SHP77 (cell line): ENCODE results near the gene LTBP4.

ENCODE experiments used
- DNase-seq, 2 experiments: peaks; one replicate each; lab custom pipeline; 2025; lab: John Stamatoyannopoulos, UW

LTBP4 gene

DNA sequence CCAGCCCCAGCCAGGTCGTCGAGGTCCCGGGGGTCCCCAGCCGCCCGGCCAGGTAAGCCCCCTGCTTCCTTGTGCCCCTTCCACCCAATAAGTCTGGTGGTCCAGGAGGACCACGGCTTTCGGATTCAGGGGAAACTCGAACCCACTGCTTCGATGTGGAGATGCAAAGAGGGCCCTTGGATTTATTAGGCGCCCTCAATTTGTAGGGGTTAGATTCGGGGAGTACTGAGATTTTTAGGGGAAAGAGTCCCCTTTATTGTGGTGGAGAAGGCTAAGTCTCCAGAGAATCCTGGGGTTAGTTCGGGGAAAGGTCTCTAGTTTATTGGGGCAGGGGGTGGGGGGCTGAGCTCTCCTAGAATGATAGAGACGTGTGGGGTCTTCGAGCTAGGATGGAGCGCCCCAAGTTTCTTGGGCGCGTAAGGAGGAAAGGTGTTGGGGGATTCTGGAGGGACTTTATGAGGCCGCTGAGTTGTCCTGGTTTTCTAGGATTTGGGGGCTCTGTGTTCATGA lies 3.8 kb upstream of the LTBP4 start:
- no peak for DNase-seq

- DNase-seq = peak; percentile 85 to 87
These were observed 2.9 kb upstream of the LTBP4 start for GRCh38 chr19:40598121-40598917.

DNA sequence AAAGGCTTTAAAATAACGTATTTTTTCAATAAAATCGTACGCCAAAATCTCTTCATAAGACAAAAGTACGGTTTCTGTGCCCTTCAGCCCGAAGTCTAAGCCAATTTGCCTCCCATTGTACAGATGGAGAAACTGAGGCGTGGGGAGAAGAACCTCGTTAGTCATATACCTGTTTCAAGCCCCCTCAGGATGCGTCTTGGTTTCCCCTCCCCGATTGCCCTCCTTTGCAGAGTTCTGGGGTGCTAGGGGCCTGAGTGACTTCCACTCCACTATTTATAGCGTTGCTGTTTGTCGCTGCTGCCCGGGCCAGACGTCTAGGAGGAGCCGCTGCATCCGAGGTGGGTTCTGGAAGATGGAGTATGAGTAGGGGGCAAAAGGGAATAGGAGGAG lies 2.3 kb upstream of the LTBP4 start:
- DNase-seq = no peak

DNA sequence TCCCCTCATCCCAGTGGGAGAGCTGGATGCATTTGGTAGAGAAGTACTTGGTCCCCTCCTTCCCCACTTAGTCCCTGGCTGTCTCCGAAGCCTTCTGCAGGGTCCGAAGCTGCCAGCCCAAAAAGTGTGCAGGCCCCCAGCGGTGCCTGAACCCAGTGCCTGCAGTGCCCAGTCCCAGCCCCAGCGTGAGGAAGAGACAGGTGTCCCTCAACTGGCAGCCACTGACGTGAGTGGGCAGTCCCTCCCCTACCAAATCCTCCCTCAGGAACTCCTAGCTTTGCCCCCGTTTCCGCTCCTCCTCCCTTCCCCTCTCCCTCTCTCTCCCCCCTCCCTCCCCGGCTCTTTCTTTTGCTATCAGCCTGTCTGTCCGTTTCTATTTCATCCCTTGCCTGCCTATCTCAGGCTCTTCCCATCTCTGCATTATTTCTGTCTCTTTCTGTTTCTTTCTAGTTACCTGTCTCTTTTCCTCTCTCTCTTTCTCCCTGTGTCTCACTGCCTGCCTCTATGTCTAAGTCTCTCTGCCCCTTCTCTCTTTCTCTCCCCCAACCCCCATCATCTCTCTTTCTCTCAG lies 1.8 kb upstream of the LTBP4 start:
- peak in 1 of 2 experiments; percentile 36 for DNase-seq

- DNase-seq = no peak
These were observed 1.1 kb upstream of the LTBP4 start for GRCh38 chr19:40599902-40600569.

- DNase-seq = no peak
These were observed 517 bp upstream of the LTBP4 start for GRCh38 chr19:40600570-40601133.

- DNase-seq = no peak
These were observed 1.9 kb downstream of the LTBP4 start for GRCh38 chr19:40603071-40603388.

GRCh38 chr19:40603389-40604170 lies 2.4 kb downstream of the LTBP4 start:
- DNase-seq = peak; percentile 99

- no peak for DNase-seq
These were observed 3.0 kb downstream of the LTBP4 start for GRCh38 chr19:40604171-40604646.

GRCh38 chr19:40604647-40605215 lies 3.6 kb downstream of the LTBP4 start:
- DNase-seq = no peak

- DNase-seq = peak; percentile 80 to 94
These were observed 4.2 kb downstream of the LTBP4 start for GRCh38 chr19:40605216-40605971.

GRCh38 chr19:40607311-40608239 lies 6.4 kb downstream of the LTBP4 start:
- no peak for DNase-seq

- DNase-seq = no peak
These were observed 7.1 kb downstream of the LTBP4 start for GRCh38 chr19:40608240-40608621.

- no peak for DNase-seq
These were observed 7.8 kb downstream of the LTBP4 start for GRCh38 chr19:40608957-40609356.

DNA sequence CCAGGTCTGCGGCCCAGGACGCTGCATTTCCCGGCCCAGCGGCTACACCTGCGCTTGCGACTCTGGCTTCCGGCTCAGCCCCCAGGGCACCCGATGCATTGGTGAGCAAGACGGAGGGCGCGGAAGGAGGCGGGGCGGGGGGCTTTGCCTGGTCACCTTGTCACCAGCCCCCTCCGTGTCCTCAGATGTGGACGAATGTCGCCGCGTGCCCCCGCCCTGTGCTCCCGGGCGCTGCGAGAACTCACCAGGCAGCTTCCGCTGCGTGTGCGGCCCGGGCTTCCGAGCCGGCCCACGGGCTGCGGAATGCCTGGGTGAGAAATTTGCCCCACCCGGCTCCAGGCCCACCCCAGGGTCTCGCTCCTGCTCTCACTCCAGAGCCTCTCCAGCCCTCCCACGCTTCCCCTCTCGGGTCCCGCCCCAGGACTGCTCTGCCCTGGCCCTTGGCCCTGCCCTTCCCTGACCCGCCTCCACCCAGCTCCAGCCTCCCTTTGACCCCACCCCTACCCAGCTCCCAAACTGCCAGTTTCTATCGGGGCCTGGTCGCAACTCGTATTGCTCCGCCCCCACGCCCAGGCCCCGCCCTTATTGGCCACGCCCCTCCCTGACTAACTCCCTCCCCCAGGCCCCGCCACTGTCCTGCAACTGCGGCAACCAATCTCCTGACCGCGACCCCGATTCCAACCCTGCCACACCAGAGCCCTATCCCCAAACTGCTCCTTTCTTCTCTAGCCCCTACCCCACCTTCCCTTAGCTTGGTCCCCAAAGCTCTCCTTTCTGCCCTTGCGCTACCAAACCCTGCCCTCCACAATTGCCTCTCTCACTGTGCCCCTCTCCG lies 8.6 kb downstream of the LTBP4 start:
- DNase-seq = peak; percentile 88 to 94

GRCh38 chr19:40610396-40611064 lies 9.4 kb downstream of the LTBP4 start:
- peak; percentile 73 to 92 for DNase-seq

- peak; percentile 68 to 72 for DNase-seq
These were observed 9.9 kb downstream of the LTBP4 start for GRCh38 chr19:40611096-40611495.
